DND-41 (cell line): Measurements from ENCODE around the gene RHCE.
"Not testable (repeated sequence)": the region's sequence is repeated elsewhere in the genome, so short reads cannot be mapped to it uniquely, and the experiment has no call there.

Source experiments
- CTCF ChIP-seq: IDR thresholded peaks from 2 replicates; pipeline ENCODE4 v1.5.1; 2012; ENCODE audit warnings: borderline replicate concordance, low read length, moderate library complexity, mild to moderate bottlenecking; ENCODE audit not compliant: poor library complexity, severe bottlenecking; ENCODE audit errors: extremely low read depth
- EZH2 ChIP-seq: IDR thresholded peaks from 3 replicates; pipeline ENCODE4 v1.6.1; 2012; ENCODE audit warnings: borderline replicate concordance, low read depth, mild to moderate bottlenecking, moderate library complexity, low read length, inconsistent platforms; ENCODE audit not compliant: severe bottlenecking

GRCh38 chr1:25324407-25324806 lies 96.2 kb downstream of the RHCE start:
- not testable (repeated sequence) for TF ChIP-seq CTCF, EZH2
